BE2C (cell line): ENCODE data around the gene SLC6A8.

Source experiments
- DNase-seq: peaks from one replicate; pipeline ENCODE4 v3.0.0-alpha.2; 2020
- H3K27me3 ChIP-seq: fragments of 250-450 bp; sonication (Bioruptor Pico); 2 replicates; pipeline ENCODE4 v1.5.1; 2020; ENCODE audit warnings: mild to moderate bottlenecking
- H3K36me3 ChIP-seq: fragments of 250-450 bp; sonication (Bioruptor Pico); 2 replicates; pipeline ENCODE4 v1.5.1; 2020; ENCODE audit warnings: mild to moderate bottlenecking
- H3K4me1 ChIP-seq: fragments of 250-450 bp; sonication (Bioruptor Pico); 2 replicates; pipeline ENCODE4 v1.5.1; 2020
- H3K4me3 ChIP-seq: 2 replicates; pipeline ENCODE4 v1.5.1; 2011; ENCODE audit warnings: low read depth, low read length
- H3K9me3 ChIP-seq: fragments of 250-450 bp; sonication (Bioruptor Pico); 2 replicates; pipeline ENCODE4 v1.5.1; 2020
- CTCF ChIP-seq: IDR thresholded peaks from 2 replicates; pipeline ENCODE4 v1.5.1; 2012; ENCODE audit warnings: mild to moderate bottlenecking, low read depth, low read length

SLC6A8 gene

GRCh38 chrX:153667956-153668396, 19.8 kb upstream of the SLC6A8 start:
- Histone ChIP-seq H3K4me3 (peak overlapping the region; percentile 34), H3K27me3 (no peaks in the 10 kb centered on the region), H3K36me3 (no peaks in the 10 kb centered on the region), H3K9me3 (no peaks in the 10 kb centered on the region), H3K4me1 (0 out of 2 replicates have a peak, but pooled peaks cover 3% of the 10 kb centered on the region)
- peak; percentile 87 for DNase-seq
- TF ChIP-seq CTCF: peak; percentile 72

DNA sequence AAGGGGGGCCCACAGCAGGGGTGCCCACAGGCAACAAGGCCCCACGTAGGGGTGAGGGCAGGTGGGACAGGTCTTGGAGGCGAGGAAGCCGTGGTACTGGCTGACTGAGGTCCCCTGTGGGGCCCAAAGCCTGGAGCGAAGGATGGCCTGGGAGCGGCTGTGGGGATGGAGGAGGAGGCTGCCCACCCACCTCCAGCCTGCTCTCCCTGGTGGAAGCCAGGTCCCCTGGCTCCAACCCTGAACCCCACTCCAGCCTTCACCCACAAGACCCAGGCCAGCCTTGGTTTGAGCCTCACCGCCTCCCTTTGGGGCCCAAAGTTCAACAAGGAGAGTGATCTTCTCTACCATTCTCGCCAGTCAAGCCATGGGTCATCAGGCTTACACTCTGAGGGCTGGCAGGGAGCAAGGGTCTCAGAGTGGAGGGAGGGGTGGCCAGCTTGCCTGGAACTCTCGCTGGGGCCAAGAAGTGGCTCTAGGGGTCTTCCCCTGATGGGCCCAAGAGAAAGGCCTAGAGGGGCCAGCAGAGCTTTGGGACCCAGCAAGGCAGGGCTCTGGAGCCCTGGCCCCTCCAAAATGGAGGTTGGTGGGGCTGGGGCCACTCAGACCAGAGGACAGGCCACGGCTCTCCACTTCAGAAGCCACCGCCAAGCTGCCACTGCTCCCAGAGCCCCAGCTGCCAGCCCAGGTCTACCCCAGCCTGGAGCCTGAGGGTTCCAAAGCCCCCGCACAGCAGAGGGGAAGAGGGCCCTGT, 19.1 kb upstream of the SLC6A8 start:
- Histone ChIP-seq H3K9me3 (no peaks in the 10 kb centered on the region), H3K4me3 (no peak overlapping the region), H3K27me3 (no peaks in the 10 kb centered on the region), H3K36me3 (no peaks in the 10 kb centered on the region), H3K4me1 (0 out of 2 replicates have a peak, but pooled peaks cover 3% of the 10 kb centered on the region)
- TF ChIP-seq CTCF: no peak
- DNase-seq: no peak

DNA sequence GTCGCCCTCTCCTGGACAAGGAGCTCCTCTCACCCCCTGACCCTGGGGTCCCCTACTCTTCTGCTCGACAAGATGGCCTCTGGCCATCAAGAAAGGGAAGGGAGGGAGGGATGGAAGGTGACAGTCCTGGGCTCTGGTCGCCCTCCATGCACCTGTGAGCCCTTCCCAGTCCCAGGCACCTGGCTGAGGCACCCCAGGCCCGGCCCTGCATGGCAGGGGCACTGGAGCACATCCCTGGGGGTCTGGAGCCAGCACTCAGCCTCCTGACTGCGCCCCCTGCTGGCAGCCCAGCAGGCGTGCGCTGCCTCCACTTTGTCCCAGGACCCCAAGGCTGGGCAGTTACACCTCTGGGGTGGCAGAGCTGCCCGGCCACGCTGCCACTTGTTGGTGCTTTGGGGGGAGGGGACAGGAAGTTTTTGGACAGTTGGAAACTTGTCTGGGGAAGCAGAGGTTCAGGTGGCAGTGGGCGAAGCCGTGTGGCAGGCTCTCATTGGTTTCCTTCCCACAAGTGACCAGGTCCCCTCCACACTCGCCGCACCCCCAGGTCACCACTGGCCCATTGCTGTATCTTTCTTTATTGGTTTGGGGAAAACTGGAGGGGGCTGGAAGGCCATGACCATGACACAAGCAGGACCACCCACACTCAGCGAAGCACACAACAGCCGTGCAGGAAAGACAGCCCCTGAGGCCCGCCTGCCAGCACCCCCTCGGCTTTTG, 18.4 kb upstream of the SLC6A8 start:
- peak; percentile 50 for DNase-seq
- no peak overlapping the region for H3K4me3 ChIP-seq
- H3K4me1 ChIP-seq: 0 out of 2 replicates have a peak, but pooled peaks cover 3% of the 10 kb centered on the region
- H3K36me3 ChIP-seq: no peaks in the 10 kb centered on the region
- H3K27me3 ChIP-seq: no peaks in the 10 kb centered on the region
- H3K9me3 ChIP-seq: no peaks in the 10 kb centered on the region
- peak; percentile 62 for TF ChIP-seq CTCF

- Histone ChIP-seq H3K4me3 (no peak overlapping the region), H3K27me3 (no peaks in the 10 kb centered on the region), H3K4me1 (0 out of 2 replicates have a peak, but pooled peaks cover 3% of the 10 kb centered on the region), H3K36me3 (no peaks in the 10 kb centered on the region), H3K9me3 (no peaks in the 10 kb centered on the region)
- TF ChIP-seq CTCF: no peak
- no peak for DNase-seq
Measured at GRCh38 chrX:153669901-153670731, 17.6 kb upstream of the SLC6A8 start.

DNA sequence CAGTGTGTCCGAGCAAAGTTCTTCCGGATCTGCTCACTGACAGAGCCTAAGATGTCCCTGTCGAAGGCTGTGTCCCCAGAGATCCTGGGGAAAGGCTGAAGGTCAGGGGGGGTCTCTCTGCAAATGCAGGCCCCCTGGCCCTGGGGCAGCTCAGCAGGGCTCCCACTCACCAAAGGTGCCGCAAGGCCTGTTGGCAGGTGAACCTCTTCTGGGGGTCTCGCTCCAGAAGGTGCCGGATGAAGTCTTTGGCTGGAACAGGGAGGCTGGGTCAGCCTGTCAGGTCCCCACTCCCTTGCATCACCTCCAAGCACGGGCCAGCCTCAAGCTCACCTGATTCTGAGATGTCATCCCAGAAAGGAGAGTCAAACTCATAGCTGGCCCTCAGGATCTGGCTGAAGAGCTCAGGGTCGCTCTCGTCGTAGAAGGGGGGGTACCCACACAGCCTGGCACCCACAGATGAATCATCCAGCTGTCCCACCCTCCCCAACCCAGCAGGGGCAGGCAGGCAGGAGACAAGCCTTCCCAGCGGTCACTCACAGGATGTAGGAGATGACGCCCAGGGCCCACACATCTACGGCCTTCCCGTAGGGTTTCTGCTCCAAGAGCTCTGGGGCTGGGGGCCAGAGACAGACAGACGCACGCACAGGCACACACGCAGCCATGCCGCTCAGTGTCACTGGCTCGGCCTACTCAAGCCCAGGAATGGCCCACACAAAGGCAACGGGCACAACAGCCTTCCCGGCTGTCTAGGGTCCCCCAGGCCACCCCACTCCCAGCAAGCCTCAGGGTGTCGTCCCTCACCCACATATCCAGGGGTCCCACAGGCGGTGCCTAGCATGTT, 16.8 kb upstream of the SLC6A8 start:
- no peaks in the 10 kb centered on the region for H3K36me3 ChIP-seq

More for the DNA sequence above, 16.8 kb upstream of the SLC6A8 start:
- Histone ChIP-seq H3K9me3 (no peaks in the 10 kb centered on the region), H3K4me3 (no peak overlapping the region), H3K27me3 (no peaks in the 10 kb centered on the region), H3K4me1 (0 out of 2 replicates have a peak, but pooled peaks cover 3% of the 10 kb centered on the region)
- DNase-seq: no peak
- no peak for TF ChIP-seq CTCF
